ENCODE results near the gene RCL1. TPM values are rescaled to one million over a fixed set of nuclear protein-coding genes. Genes with fewer than 3 reads are reported as not detected.

Gene RCL1
- total RNA-seq, 1 donor from 2014 or later, result 28.3 TPM

DNA sequence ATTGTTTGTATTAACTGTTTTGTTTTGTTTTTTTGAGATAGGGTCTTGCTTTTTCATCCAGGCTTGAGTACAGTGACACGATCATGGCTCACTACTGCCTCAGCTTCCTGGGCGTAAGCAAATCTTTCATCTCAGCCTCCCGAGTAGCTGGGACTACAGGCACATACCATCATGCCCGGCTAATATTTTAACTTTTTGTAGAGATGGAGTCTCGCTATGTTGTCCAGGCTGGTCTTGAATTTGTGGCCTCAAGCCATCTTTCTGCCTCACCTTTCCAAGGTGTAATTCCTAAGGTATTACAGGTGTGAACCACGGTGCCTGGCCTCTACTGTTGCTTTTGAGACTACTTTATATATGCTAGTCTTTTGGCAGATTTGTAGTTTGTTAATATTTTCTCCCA is 8.4 kb downstream of the RCL1 start:
- Histone ChIP-seq H3K36me3 (no peaks in the 10 kb centered on the region), H3K4me3 (no peak overlapping the region), H3K27me3 (no peaks in the 10 kb centered on the region), H3K9me3 (peaks cover 0 to 2% of the 10 kb centered on the region in 2 donors), H3K27ac (no peak overlapping the region), H3K4me1 (peaks cover 4 to 22% of the 10 kb centered on the region in 2 donors)
- intact Hi-C loops (cut with DNase I), result no loop called here
- no peak for DNase-seq (ENCODE audit: low spot score in 2 of 2)
- TF ChIP-seq, protein P1, sequence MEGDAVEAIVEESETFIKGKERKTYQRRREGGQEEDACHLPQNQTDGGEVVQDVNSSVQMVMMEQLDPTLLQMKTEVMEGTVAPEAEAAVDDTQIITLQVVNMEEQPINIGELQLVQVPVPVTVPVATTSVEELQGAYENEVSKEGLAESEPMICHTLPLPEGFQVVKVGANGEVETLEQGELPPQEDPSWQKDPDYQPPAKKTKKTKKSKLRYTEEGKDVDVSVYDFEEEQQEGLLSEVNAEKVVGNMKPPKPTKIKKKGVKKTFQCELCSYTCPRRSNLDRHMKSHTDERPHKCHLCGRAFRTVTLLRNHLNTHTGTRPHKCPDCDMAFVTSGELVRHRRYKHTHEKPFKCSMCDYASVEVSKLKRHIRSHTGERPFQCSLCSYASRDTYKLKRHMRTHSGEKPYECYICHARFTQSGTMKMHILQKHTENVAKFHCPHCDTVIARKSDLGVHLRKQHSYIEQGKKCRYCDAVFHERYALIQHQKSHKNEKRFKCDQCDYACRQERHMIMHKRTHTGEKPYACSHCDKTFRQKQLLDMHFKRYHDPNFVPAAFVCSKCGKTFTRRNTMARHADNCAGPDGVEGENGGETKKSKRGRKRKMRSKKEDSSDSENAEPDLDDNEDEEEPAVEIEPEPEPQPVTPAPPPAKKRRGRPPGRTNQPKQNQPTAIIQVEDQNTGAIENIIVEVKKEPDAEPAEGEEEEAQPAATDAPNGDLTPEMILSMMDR (IDR thresholded peaks at IDR 0.05), result no peak

DNA sequence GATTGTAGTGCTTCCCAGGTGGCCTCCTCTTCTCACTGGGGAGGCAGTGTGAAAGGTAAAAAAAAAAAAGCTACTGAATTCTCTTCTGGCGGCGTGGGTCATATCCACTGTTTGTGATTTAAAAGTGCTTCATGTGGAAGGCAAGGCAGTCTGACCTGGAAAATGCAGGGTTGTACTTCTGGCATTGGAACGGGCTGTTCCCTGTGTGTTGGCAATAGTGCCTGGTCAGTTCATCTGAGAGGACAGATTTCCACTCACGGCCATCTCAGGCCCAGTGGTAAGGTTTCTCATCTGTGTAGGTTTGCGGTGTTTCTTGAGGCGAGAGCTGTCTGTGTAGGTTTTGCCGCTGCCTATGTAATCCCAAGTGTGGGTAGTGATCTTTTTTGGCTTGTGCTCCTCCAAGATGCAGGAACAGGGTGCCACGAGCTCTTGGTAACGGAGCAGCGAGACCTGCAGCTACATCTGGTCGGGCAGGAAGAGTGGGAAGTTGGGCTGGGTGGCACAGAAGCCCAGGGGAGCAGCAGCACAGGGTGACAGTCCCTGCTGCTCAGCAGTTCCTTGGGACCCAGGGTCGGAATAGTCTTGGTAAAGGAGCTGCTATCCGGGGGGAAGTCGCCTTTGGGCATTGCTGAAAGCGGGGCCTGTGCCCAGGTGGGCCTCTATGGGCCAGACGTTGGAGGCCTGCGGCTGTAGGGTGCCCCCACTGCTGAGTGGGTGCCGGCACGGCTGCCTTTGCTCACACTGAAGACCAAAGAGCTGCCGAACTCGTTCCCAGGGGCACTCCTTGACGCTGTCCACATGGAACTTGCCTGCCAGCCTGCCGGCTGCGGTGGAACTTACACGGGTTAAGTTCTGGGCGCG is 11.2 kb downstream of the RCL1 start:
- H3K27ac ChIP-seq, result peak overlapping the region; percentile 28 to 47
- no peaks in the 10 kb centered on the region for H3K36me3 ChIP-seq
- H3K4me3 ChIP-seq, result no peak overlapping the region
- H3K9me3 ChIP-seq, result peaks cover 0 to 20% of the 10 kb centered on the region in 2 donors
- TF ChIP-seq, protein P1 (IDR thresholded peaks at IDR 0.05), result no peak
- intact Hi-C loops (cut with DNase I), result no loop called here
- no peaks in the 10 kb centered on the region for H3K27me3 ChIP-seq
- H3K4me1 ChIP-seq, result peaks cover 0 to 12% of the 10 kb centered on the region in 2 donors
- no peak for DNase-seq (ENCODE audit: low spot score in 2 of 2)

DNA sequence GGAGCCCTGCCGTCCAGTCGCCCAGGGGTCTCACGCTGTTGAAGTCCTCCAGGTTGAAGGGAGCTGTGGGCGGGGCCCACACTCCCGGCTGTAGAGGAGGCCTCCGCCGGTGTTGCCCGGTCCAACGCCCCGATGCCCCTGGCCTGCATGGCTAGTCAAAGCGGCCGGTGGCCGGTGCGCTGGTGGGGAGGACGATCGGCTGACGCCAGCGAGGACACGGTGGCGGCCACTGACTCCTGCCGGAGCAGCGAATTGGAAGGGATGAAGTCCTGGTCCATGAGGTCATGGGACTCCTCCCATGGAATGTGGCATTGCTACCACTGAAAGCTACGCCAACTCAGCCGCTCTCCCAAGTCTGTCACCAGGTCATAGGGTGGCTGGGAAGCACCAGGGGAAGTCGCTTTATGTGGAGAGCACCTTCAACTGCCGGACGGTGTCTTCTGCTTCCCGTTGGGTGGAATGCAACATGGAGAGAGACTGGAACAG is 11.8 kb downstream of the RCL1 start:
- H3K36me3 ChIP-seq, result no peaks in the 10 kb centered on the region
- intact Hi-C loops (cut with DNase I), result no loop called here
- H3K9me3 ChIP-seq, result peaks cover 0 to 20% of the 10 kb centered on the region in 2 donors
- TF ChIP-seq, protein P1 (IDR thresholded peaks at IDR 0.05), result no peak
- H3K4me1 ChIP-seq, result peaks cover 0 to 7% of the 10 kb centered on the region in 2 donors
- H3K4me3 ChIP-seq, result no peak overlapping the region
- H3K27me3 ChIP-seq, result no peaks in the 10 kb centered on the region
- DNase-seq (ENCODE audit: low spot score in 2 of 2), result no peak
- peak overlapping the region in 1 of 2 donors; percentile 28 for H3K27ac ChIP-seq

DNA sequence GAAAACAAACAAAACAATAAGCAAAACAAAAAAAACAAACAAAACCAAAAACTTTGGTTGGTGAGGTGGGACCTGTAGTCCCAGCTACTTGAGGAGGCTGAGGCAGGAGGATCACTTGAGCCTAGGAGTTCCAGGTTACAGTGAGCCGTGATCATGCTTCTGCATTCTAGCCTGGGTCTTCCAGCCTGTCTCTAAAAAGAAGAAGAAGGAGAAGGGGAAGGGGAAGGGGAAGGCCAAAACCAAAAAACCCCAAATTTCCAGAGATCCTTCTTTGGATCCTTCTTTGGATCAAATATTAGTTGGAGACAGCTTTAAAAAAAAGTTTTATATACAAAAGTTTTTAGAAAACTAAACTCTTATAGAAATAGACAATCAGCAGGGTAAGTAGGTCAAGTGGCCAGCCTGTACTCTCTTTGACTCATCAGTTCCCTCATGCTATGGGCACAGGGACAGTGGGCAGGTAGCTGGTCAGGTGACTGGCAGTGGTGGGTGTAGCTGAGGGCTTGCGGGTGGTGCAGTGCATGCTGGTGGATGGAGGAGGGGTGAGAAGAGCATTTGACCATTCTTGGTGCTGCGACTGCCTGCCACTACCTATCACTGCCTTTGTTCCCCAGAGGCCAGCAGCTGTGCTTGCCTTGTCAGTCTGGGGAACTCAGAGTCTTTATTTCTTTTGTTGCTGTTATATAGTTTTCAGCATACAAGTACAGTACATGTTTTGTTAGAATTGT is 12.6 kb downstream of the RCL1 start:
- intact Hi-C loops (cut with DNase I), result no loop called here
- no peak overlapping the region for H3K4me3 ChIP-seq
- H3K27ac ChIP-seq, result no peak overlapping the region
- H3K9me3 ChIP-seq, result peaks cover 0 to 20% of the 10 kb centered on the region in 2 donors
- TF ChIP-seq, protein P1 (IDR thresholded peaks at IDR 0.05), result no peak
- H3K27me3 ChIP-seq, result no peaks in the 10 kb centered on the region
- no peaks in the 10 kb centered on the region for H3K36me3 ChIP-seq
- DNase-seq (ENCODE audit: low spot score in 2 of 2), result no peak
- H3K4me1 ChIP-seq, result peaks cover 0 to 7% of the 10 kb centered on the region in 2 donors

DNA sequence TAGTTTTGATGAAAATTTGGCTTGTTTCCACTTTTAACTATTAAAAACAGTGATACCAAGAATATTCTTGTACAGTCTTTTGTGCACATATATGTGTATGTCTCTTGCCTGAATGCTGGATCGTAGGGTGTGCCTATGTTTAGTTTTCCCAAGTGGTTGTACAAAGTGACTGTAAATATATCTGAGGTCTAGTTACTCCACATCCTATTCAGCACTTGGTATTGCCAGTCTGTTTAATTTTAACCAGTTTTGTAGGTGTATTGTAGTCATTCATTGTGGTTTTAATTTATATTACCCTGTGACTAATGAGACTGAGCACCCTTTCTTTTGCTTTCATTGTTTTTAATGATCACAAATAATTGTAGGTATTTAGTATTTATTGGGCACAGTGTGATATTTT is 17.8 kb downstream of the RCL1 start:
- Histone ChIP-seq H3K9me3 (peaks cover 0 to 20% of the 10 kb centered on the region in 2 donors), H3K4me3 (no peak overlapping the region), H3K4me1 (no peaks in the 10 kb centered on the region), H3K27me3 (no peaks in the 10 kb centered on the region), H3K27ac (no peak overlapping the region), H3K36me3 (no peaks in the 10 kb centered on the region)
- no peak for DNase-seq (ENCODE audit: low spot score in 2 of 2)
- intact Hi-C loops (cut with DNase I), result loop anchor here (2.0 kb wide), 1 partner anchor 66 kb away; no protein-coding TSS in a partner anchor
- TF ChIP-seq, protein P1 (IDR thresholded peaks at IDR 0.05), result no peak
